ENCODE results near the gene RGS2.

RGS2 gene

GRCh38 chr1:192808518-192809306 is at the start of gene RGS2:
Gene RGS2, plus strand, starts transcription at chr1:192809039. Its CDS starts 33 bp downstream, at chr1:192809072.
- peak; percentile 71 to 79 (median 73) for DNase-seq (ENCODE audit: low read depth in 2 of 3, low spot score in 1 of 3)

- DNase-seq (ENCODE audit: low read depth in 2 of 3, low spot score in 1 of 3) = no peak
These were observed 49.7 kb upstream of the RGS2 start for GRCh38 chr1:192759104-192759503.

DNA sequence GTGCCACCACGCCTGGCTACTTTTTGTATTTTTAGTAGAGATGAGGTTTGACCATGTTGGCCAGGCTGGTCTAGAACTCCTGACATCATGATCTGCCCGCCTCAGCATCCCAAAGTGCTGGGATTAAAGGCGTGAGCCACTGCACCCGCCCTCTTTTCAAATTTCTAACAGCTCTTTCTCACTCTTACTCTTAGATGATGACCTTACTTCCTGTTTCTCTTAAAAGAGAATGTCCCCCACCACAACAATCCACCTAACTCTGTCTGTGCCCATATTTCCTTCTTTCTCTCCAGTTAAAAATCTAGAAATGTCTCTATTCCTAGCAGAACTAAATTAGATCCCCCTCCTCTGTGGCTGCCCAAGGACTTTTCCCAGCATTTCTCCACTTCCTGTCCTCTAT is 46.6 kb upstream of the RGS2 start:
- no peak for DNase-seq (ENCODE audit: low read depth in 2 of 3, low spot score in 1 of 3)

DNA sequence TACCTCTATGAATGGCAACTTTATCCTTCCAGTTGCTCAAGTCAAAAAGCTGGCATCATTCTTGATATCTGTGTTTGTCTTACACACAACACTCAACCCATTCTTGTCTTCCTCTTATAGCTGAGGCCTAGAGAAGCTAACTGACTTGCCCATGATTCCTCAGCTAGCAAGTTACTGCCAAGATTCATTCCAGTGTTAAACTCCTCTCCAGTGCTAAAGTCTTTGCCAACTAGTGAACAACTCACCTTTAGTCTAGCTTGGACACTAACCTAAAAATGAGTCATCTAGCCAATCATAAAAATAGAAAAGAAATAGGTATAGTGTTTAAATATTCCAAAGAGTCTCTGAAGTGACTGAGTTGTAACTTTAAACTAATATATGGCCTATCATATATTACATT is 45.6 kb upstream of the RGS2 start:
- no peak for DNase-seq (ENCODE audit: low read depth in 2 of 3, low spot score in 1 of 3)

DNA sequence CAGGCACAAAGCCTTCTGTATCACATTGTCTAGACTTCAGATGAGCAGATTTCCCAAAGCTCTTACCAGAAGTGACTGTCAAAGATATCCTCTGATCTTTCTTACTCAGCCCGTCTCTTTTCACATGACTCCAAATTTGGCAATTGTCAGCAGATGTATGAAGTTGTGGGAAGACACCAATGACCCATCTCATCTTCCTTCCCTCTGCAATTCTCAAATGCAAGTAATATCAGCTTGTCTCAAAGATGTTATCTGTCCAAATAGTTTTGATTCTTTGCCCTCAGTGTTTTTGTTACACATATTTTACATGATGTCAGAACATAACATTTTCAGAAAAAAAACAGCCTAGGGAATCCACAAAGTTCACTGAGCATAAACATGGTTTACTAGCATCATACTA is 45.1 kb upstream of the RGS2 start:
- DNase-seq (ENCODE audit: low read depth in 2 of 3, low spot score in 1 of 3) = no peak

GRCh38 chr1:192764675-192765074 is 44.2 kb upstream of the RGS2 start:
- no peak for DNase-seq (ENCODE audit: low read depth in 2 of 3, low spot score in 1 of 3)

DNA sequence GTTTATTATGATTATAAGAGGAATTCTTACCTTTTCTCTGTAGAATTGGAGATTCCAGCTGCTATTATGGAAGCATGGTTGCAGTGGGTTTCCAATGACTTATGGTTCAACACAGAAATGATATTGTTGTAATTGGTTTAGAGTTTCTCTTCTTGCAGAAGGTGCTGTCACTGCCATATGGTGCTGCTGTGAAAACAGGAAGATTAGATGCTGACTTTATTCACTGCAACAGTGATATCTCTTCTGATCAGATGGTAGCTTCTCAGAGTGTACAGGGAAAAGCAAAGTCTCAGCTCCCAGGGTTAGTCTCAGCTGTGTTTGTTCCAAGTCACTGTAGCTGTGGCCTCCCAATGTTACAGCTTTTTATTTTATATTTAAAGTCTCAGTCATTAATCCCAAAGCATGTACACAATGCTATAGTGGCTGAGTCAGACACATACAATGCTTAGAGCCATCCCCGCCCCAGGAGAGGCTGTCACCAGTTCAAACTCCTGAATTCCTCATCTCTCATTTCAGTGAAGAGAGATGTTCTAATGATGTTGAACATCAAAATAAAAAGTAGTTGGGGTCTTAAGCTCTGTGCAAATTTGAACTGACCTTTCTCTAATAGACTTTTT is 42.7 kb upstream of the RGS2 start:
- no peak for DNase-seq (ENCODE audit: low read depth in 2 of 3, low spot score in 1 of 3)

DNA sequence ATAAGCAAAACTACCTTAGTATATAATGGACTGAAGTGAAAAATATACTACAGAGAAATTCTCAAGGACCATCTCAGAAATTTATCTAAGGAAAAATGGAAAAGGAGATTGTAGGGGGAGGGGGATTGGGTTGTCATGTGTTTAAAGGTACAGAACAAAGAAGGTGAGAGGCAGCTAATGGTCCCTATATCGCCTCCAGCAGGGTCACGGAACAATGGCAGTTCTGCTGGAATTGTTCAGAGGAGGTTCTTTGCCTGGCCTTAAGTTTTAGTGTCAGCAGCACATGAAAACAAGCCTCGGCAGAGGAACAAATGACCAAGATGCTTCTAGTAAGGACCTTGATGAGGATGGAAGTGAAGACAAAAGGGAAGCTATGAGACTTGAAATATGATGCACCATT is 42.0 kb upstream of the RGS2 start:
- DNase-seq (ENCODE audit: low read depth in 2 of 3, low spot score in 1 of 3) = no peak

DNA sequence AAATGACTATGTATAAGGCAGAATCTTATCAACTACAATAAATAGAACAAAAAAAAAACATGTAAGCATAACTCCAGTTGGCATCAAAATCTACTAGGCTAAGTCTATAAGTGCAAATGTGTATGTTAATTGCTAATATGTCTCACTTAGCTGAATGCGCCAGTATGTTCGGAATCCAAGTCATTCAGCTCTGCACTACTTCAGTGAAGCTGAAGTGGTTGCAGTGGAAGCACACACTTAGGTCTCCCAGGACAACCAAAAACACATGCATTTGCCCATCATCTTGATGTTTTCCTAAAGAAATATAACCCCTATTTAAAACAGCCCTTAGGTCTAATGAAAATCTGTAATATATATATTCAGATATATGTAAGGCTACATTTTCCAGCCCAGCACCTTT is 41.0 kb upstream of the RGS2 start:
- no peak for DNase-seq (ENCODE audit: low read depth in 2 of 3, low spot score in 1 of 3)

- DNase-seq (ENCODE audit: low read depth in 2 of 3, low spot score in 1 of 3) = no peak
These were observed 40.4 kb upstream of the RGS2 start for GRCh38 chr1:192768463-192768862.

GRCh38 chr1:192771341-192771740 is 37.5 kb upstream of the RGS2 start:
- no peak for DNase-seq (ENCODE audit: low read depth in 2 of 3, low spot score in 1 of 3)

- DNase-seq (ENCODE audit: low read depth in 2 of 3, low spot score in 1 of 3) = no peak
These were observed 33.2 kb upstream of the RGS2 start for GRCh38 chr1:192775631-192776030.

DNA sequence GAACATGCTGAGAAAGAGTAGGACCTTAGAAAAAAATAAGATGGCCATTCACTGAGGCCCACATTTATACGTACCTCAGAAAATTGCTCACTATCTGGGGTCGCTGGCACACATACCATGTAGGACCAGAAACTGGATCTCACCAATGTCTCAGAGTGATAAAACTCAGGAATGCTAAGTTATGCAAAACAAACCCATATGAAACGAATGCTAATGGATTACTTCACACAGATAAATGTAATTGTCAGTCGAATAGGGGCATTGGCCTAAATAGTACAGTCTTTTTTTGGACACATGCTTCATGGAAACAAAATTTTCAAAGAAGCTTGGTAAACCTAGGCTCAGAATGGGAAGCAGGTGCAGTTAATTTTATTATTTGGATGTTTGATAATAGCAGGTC is 32.6 kb upstream of the RGS2 start:
- DNase-seq (ENCODE audit: low read depth in 2 of 3, low spot score in 1 of 3) = no peak

- DNase-seq (ENCODE audit: low read depth in 2 of 3, low spot score in 1 of 3) = no peak
These were observed 31.8 kb upstream of the RGS2 start for GRCh38 chr1:192776998-192777397.

GRCh38 chr1:192783791-192784190 is 25.0 kb upstream of the RGS2 start:
- no peak for DNase-seq (ENCODE audit: low read depth in 2 of 3, low spot score in 1 of 3)

GRCh38 chr1:192784397-192784796 is 24.4 kb upstream of the RGS2 start:
- no peak for DNase-seq (ENCODE audit: low read depth in 2 of 3, low spot score in 1 of 3)

- no peak for DNase-seq (ENCODE audit: low read depth in 2 of 3, low spot score in 1 of 3)
These were observed 22.3 kb upstream of the RGS2 start for GRCh38 chr1:192786576-192786975.

DNA sequence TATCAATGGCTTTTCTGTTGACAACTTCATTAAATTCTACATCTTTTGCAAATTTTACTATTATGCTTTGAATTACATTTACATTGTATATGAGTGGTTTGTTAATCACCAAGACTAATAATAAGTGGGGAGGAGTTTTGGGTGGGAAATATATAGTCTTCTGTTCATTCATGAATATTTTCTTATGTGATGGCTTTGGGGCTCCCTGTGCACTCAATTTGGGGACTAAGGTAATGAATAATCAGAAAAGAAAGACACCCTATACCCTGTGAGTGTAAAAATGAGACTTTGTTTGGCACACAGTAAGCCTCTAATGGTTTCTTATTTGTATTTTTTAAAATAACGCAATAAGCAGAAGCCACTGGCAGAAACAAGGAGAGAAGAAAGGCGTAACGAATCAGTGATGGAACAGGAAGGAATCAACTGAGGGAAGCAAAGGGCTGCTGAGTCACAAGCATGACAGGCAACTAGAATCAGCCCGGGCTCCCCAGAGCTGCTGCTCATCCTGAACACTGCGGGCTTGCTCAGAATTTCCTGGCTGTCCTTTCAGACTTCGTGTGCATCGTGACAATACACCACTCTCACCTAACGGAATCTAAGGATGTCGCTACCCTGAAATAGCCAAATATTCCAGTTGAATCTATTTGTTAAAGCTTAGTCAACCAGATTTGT is 20.8 kb upstream of the RGS2 start:
- no peak for DNase-seq (ENCODE audit: low read depth in 2 of 3, low spot score in 1 of 3)

DNA sequence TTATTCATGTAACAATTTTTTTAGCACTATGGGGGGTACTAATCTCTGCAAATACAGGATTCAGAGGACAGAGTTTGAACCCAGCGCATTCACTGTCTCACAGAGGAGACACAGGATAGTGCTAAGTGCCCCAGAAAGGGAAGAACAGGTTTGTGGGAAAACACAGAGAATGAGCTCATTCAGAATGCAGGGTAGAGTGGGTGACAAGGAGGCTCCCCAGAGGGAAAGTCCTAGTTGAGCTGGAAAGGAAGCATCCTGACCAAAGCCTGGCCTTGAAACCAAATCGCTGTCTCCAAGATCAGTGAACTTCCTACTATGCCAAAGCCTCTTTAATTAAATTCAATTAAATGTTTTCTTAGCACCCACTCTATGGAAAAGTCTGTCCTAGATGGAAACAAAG is 19.0 kb upstream of the RGS2 start:
- DNase-seq (ENCODE audit: low read depth in 2 of 3, low spot score in 1 of 3) = no peak

GRCh38 chr1:192792628-192793027 is 16.2 kb upstream of the RGS2 start:
- no peak for DNase-seq (ENCODE audit: low read depth in 2 of 3, low spot score in 1 of 3)

- DNase-seq (ENCODE audit: low read depth in 2 of 3, low spot score in 1 of 3) = no peak
These were observed 14.7 kb upstream of the RGS2 start for GRCh38 chr1:192793983-192794767.

GRCh38 chr1:192794768-192795035 is 14.1 kb upstream of the RGS2 start:
- DNase-seq (ENCODE audit: low read depth in 2 of 3, low spot score in 1 of 3) = no peak

Data from stimulated activated CD4-positive, alpha-beta T cell treated with anti-CD3 and anti-CD28 coated beads, Interleukin-12 subunit alpha, Interleukin-12 subunit beta, amount 100 ng/mL, for 48 hours (primary cell).